ENCODE results near the gene HCN4.
"Not testable (repeated sequence)": the region's sequence is repeated elsewhere in the genome, so short reads cannot be mapped to it uniquely, and the experiment has no call there.

Gene HCN4

GRCh38 chr15:73324496-73325170 is 44.1 kb downstream of the HCN4 start:
- no peak for DNase-seq (ENCODE audit: low read depth)

- no peak for DNase-seq (ENCODE audit: low read depth)
Measured at GRCh38 chr15:73323956-73324355, 44.8 kb downstream of the HCN4 start.

GRCh38 chr15:73323374-73323955 is 45.3 kb downstream of the HCN4 start:
- no peak for DNase-seq (ENCODE audit: low read depth)

- DNase-seq (ENCODE audit: low read depth), result no peak
Measured at GRCh38 chr15:73322665-73323373, 45.9 kb downstream of the HCN4 start.

- no peak for DNase-seq (ENCODE audit: low read depth)
Measured at GRCh38 chr15:73321496-73322450, 47.0 kb downstream of the HCN4 start.

- no peak for DNase-seq (ENCODE audit: low read depth)
Measured at GRCh38 chr15:73320619-73321180, 48.1 kb downstream of the HCN4 start.

GRCh38 chr15:73319460-73320245 is 49.1 kb downstream of the HCN4 start:
- no peak for DNase-seq (ENCODE audit: low read depth)

- DNase-seq (ENCODE audit: low read depth), result peak; percentile 4
Measured at GRCh38 chr15:73318463-73319351, 50.1 kb downstream of the HCN4 start.

- no peak for DNase-seq (ENCODE audit: low read depth)
Measured at GRCh38 chr15:73317651-73318462, 50.9 kb downstream of the HCN4 start.

GRCh38 chr15:73313861-73314260 is 54.9 kb downstream of the HCN4 start:
- DNase-seq (ENCODE audit: low read depth), result no peak

GRCh38 chr15:73308305-73308704 is 60.5 kb downstream of the HCN4 start:
- no peak for DNase-seq (ENCODE audit: low read depth)

- DNase-seq (ENCODE audit: low read depth), result peak; percentile 71
Measured at GRCh38 chr15:73305331-73306211, 63.2 kb downstream of the HCN4 start.

- no peak for DNase-seq (ENCODE audit: low read depth)
Measured at GRCh38 chr15:73303636-73304035, 65.1 kb downstream of the HCN4 start.

GRCh38 chr15:73300286-73300685 is 68.5 kb downstream of the HCN4 start:
- DNase-seq (ENCODE audit: low read depth), result not testable (repeated sequence)

GRCh38 chr15:73298522-73299245 is 70.1 kb downstream of the HCN4 start:
- no peak for DNase-seq (ENCODE audit: low read depth)

GRCh38 chr15:73296609-73297353 is 72.0 kb downstream of the HCN4 start:
- no peak for DNase-seq (ENCODE audit: low read depth)
